ENCODE data around the gene SIRPB1.

SIRPB1 gene

GRCh38 chr20:1664911-1665310, 45.1 kb upstream of the SIRPB1 start:
- no peaks in the 10 kb centered on the region for H3K27me3 ChIP-seq
- H3K4me1 ChIP-seq (ENCODE audit: control insufficient read depth in 1 of 2, insufficient read depth in 1 of 2, low read depth in 1 of 2, low read length in 1 of 2) = peaks cover 18% of the 10 kb centered on the region in 2 experiments
- no peak overlapping the region for H3K27ac ChIP-seq
- H3K9me3 ChIP-seq = no peaks in the 10 kb centered on the region
- H3K36me3 ChIP-seq = no peaks in the 10 kb centered on the region
- H3K4me3 ChIP-seq (ENCODE audit: low read depth in 1 of 2, low read length in 1 of 2) = no peak overlapping the region
- no peak for TF ChIP-seq CTCF (IDR thresholded peaks at IDR 0.05)

- Histone ChIP-seq H3K4me1 (ENCODE audit: control insufficient read depth in 1 of 2, insufficient read depth in 1 of 2, low read depth in 1 of 2, low read length in 1 of 2) (peaks cover 18% of the 10 kb centered on the region in 2 experiments), H3K27me3 (no peaks in the 10 kb centered on the region), H3K4me3 (ENCODE audit: low read depth in 1 of 2, low read length in 1 of 2) (no peak overlapping the region), H3K9me3 (no peaks in the 10 kb centered on the region), H3K27ac (peak overlapping the region; percentile 2), H3K36me3 (no peaks in the 10 kb centered on the region)
- no peak for TF ChIP-seq CTCF (IDR thresholded peaks at IDR 0.05)
Measured at GRCh38 chr20:1663917-1664316, 44.1 kb upstream of the SIRPB1 start.

- no peaks in the 10 kb centered on the region for H3K9me3 ChIP-seq
- no peaks in the 10 kb centered on the region for H3K36me3 ChIP-seq
- no peaks in the 10 kb centered on the region for H3K27me3 ChIP-seq
- H3K27ac ChIP-seq = no peak overlapping the region
- no peak for TF ChIP-seq CTCF (IDR thresholded peaks at IDR 0.05)
- no peak overlapping the region for H3K4me3 ChIP-seq (ENCODE audit: low read depth in 1 of 2, low read length in 1 of 2)
- H3K4me1 ChIP-seq (ENCODE audit: control insufficient read depth in 1 of 2, insufficient read depth in 1 of 2, low read depth in 1 of 2, low read length in 1 of 2) = peaks cover 18% of the 10 kb centered on the region in 2 experiments
Measured at GRCh38 chr20:1661542-1662299, 41.9 kb upstream of the SIRPB1 start.

GRCh38 chr20:1660246-1660645, 40.4 kb upstream of the SIRPB1 start:
- no peak overlapping the region for H3K27ac ChIP-seq
- no peaks in the 10 kb centered on the region for H3K36me3 ChIP-seq
- no peak for TF ChIP-seq CTCF (IDR thresholded peaks at IDR 0.05)
- no peaks in the 10 kb centered on the region for H3K9me3 ChIP-seq
- H3K4me1 ChIP-seq (ENCODE audit: control insufficient read depth in 1 of 2, insufficient read depth in 1 of 2, low read depth in 1 of 2, low read length in 1 of 2) = peaks cover 16 to 18% of the 10 kb centered on the region in 2 experiments
- no peaks in the 10 kb centered on the region for H3K27me3 ChIP-seq
- H3K4me3 ChIP-seq (ENCODE audit: low read depth in 1 of 2, low read length in 1 of 2) = no peak overlapping the region

- no peaks in the 10 kb centered on the region for H3K9me3 ChIP-seq
- H3K36me3 ChIP-seq = no peaks in the 10 kb centered on the region
- H3K27ac ChIP-seq = no peak within 1 kb of the TSS
- no peak within 1 kb of the TSS for H3K4me3 ChIP-seq (ENCODE audit: low read depth in 1 of 2, low read length in 1 of 2)
- H3K4me1 ChIP-seq (ENCODE audit: control insufficient read depth in 1 of 2, insufficient read depth in 1 of 2, low read depth in 1 of 2, low read length in 1 of 2) = no peaks in the 10 kb centered on the region
- TF ChIP-seq CTCF (IDR thresholded peaks at IDR 0.05) = no peak
- no peaks in the 10 kb centered on the region for H3K27me3 ChIP-seq
Measured at GRCh38 chr20:1657556-1658334, 37.9 kb upstream of the SIRPB1 start, which contains the start of gene SIRPG. Gene SIRPG (minus strand): TSS chr20:1657779. CDS start chr20:1657714, 65 bp downstream.

All from neutrophil (primary cell).